ENCODE measurements around the gene PTCH1. TPM values are rescaled to one million over a fixed set of nuclear protein-coding genes. Genes with fewer than 3 reads are reported as not detected.
A peak's percentile ranks its signal among the peaks of the same experiment; 100 is the strongest.

PTCH1 gene
- total RNA-seq, 2 donors from 2014 or later = 12.6 to 19.2 TPM

DNA sequence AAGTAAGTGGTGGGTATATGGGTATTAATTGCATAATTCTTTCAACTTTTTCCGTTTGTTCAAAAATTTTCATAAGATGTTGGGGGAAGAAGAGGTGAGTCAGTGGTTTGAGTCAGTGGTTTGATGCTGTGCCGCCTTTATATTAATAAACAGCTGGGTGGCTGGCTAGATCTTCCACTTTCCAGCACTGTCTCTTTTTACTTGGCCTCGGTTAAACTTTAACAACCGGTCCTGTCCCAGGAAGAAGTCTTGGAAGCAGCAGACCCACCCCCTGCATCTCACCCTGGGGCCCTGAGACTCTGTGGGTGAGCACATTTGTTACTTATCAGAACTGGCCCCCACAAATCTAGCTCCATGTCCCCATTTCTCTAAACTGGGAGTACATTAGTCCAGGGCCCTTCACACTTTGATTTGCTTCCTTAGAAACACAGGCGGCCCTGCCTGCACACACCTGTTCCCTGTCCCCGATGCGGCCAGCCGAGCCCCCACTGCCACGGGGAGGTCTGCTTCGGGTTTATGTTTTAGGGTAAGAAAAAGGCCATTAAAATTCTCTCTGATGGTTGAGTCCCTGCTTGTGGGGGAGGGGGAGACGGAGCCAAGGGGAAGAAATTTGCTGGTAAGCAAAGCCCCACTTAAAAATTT is 90.7 kb downstream of the PTCH1 start:
- H3K4me1 ChIP-seq (ENCODE audit: control insufficient read depth in 1 of 2, low read depth in 2 of 2) = peaks cover 0 to 8% of the 10 kb centered on the region in 2 donors
- no peaks in the 10 kb centered on the region for H3K27me3 ChIP-seq (replicated peaks; ENCODE audit: insufficient read depth)
- H3K27ac ChIP-seq = no peak overlapping the region
- H3K4me3 ChIP-seq = peak overlapping the region; percentile 71
- TF ChIP-seq, protein P1, sequence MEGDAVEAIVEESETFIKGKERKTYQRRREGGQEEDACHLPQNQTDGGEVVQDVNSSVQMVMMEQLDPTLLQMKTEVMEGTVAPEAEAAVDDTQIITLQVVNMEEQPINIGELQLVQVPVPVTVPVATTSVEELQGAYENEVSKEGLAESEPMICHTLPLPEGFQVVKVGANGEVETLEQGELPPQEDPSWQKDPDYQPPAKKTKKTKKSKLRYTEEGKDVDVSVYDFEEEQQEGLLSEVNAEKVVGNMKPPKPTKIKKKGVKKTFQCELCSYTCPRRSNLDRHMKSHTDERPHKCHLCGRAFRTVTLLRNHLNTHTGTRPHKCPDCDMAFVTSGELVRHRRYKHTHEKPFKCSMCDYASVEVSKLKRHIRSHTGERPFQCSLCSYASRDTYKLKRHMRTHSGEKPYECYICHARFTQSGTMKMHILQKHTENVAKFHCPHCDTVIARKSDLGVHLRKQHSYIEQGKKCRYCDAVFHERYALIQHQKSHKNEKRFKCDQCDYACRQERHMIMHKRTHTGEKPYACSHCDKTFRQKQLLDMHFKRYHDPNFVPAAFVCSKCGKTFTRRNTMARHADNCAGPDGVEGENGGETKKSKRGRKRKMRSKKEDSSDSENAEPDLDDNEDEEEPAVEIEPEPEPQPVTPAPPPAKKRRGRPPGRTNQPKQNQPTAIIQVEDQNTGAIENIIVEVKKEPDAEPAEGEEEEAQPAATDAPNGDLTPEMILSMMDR (IDR thresholded peaks at IDR 0.05) = no peak
- ATAC-seq (ENCODE audit: insufficient number of reproducible peaks, low FRiP score, low read depth) (no peak), DNase-seq (ENCODE audit: low spot score) (no peak)
- no peaks in the 10 kb centered on the region for H3K36me3 ChIP-seq
- H3K9me3 ChIP-seq = peaks cover 26% of the 10 kb centered on the region

DNA sequence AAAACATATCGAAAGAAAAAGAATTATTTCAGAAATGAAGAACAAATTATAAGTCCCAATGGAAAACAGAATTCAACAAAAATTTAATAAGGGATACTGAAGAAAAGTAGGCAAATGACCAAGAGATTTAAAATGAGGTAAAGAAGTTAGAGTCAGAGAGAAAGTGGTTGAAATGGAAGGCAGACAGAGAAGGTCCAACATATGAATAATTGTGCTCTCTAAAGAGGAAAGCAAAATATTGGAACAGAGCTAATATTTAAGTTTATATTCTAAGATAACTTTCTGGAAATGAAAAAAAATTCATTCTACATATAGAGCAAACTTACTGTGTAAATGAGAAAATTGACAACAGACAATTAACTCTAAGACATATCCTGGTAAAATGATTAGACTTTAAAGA is 94.1 kb downstream of the PTCH1 start:
- TF ChIP-seq, protein P1 (IDR thresholded peaks at IDR 0.05) = no peak
- Histone ChIP-seq H3K4me1 (ENCODE audit: control insufficient read depth in 1 of 2, low read depth in 2 of 2) (peaks cover 0 to 8% of the 10 kb centered on the region in 2 donors), H3K4me3 (no peak overlapping the region), H3K27ac (no peak overlapping the region), H3K27me3 (replicated peaks; ENCODE audit: insufficient read depth) (no peaks in the 10 kb centered on the region), H3K36me3 (no peaks in the 10 kb centered on the region), H3K9me3 (peaks cover 22% of the 10 kb centered on the region)
- DNase-seq (ENCODE audit: low spot score) = no peak
- no peak for ATAC-seq (ENCODE audit: insufficient number of reproducible peaks, low FRiP score, low read depth)

DNA sequence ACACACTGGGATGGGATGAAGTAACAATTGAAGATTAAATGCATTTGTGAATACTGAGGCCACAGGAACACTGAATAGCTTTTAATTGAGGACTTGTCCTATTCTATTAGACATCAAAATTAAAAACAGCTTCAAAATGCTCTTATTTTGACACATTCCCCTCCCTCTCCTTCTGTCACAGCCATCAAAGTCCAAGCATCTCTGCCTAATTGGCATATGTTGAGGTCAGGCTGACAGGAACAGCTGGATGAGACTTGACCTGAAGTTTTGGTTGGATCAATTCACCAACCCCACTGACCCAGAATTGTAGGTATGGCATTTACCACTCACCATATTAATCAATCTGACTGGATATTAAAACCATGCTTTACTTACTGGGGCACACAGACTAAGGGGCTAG is 96.3 kb downstream of the PTCH1 start:
- no peaks in the 10 kb centered on the region for H3K4me1 ChIP-seq (ENCODE audit: control insufficient read depth in 1 of 2, low read depth in 2 of 2)
- TF ChIP-seq, protein P1 (IDR thresholded peaks at IDR 0.05) = no peak

GRCh38 chr9:95419444-95419843 is 97.3 kb downstream of the PTCH1 start:
- peaks cover 22% of the 10 kb centered on the region for H3K9me3 ChIP-seq
- ATAC-seq (ENCODE audit: insufficient number of reproducible peaks, low FRiP score, low read depth) = no peak

More for the DNA sequence above, 96.3 kb downstream of the PTCH1 start:
- DNase-seq (ENCODE audit: low spot score) (no peak), ATAC-seq (ENCODE audit: insufficient number of reproducible peaks, low FRiP score, low read depth) (no peak)
- Histone ChIP-seq H3K27ac (no peak overlapping the region), H3K4me3 (no peak overlapping the region), H3K27me3 (replicated peaks; ENCODE audit: insufficient read depth) (no peaks in the 10 kb centered on the region), H3K9me3 (peaks cover 22% of the 10 kb centered on the region), H3K36me3 (no peaks in the 10 kb centered on the region)

DNA sequence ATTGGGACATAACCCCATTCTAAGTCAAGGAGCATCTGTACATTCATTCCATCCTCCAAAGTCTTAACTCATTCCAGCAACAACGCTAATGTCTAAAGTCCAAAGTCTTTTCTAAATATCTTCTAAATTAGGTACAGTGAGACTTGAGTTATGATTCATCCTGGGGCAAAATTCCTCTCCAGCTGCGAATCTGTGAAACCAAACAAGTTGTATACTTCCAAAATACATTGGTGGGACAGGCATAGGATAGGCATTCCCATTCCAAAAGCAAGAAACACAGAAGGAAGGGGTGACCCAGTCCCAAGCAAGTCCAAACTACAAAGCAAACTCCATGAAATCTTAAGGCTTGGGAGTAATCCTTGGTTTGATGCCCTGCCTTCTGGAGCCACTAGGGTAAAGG is 101.6 kb downstream of the PTCH1 start:
- H3K27me3 ChIP-seq (replicated peaks; ENCODE audit: insufficient read depth) = no peaks in the 10 kb centered on the region
- ATAC-seq (ENCODE audit: insufficient number of reproducible peaks, low FRiP score, low read depth) (no peak), DNase-seq (ENCODE audit: low spot score) (no peak)
- H3K36me3 ChIP-seq = no peaks in the 10 kb centered on the region
- H3K9me3 ChIP-seq = no peaks in the 10 kb centered on the region
- H3K4me1 ChIP-seq (ENCODE audit: control insufficient read depth in 1 of 2, low read depth in 2 of 2) = no peaks in the 10 kb centered on the region
- TF ChIP-seq, protein P1 (IDR thresholded peaks at IDR 0.05) = no peak
- H3K27ac ChIP-seq = no peak overlapping the region
- no peak overlapping the region for H3K4me3 ChIP-seq

More at GRCh38 chr9:95419444-95419843, 97.3 kb downstream of the PTCH1 start:
- DNase-seq (ENCODE audit: low spot score) = no peak
- TF ChIP-seq, protein P1 (IDR thresholded peaks at IDR 0.05) = no peak
- Histone ChIP-seq H3K27me3 (replicated peaks; ENCODE audit: insufficient read depth) (no peaks in the 10 kb centered on the region), H3K4me1 (ENCODE audit: control insufficient read depth in 1 of 2, low read depth in 2 of 2) (no peaks in the 10 kb centered on the region), H3K36me3 (no peaks in the 10 kb centered on the region), H3K4me3 (no peak overlapping the region), H3K27ac (no peak overlapping the region)

All from thoracic aorta (tissue), 2 donors.